HCT116 (cell line): ENCODE measurements around the gene SFTPB. TPM values are rescaled to one million over a fixed set of nuclear protein-coding genes. Genes with fewer than 3 reads are reported as not detected.
"Not testable (repeated sequence)": the region's sequence is repeated elsewhere in the genome, so short reads cannot be mapped to it uniquely, and the experiment has no call there.

ENCODE experiments used
- ATAC-seq: fragments of 200-7000 bp; cut with Tn5 transposase; 2 replicates; pipeline ENCODE4 v1.9.1; 2020; ENCODE audit warnings: mild to moderate bottlenecking, moderate library complexity
- BruUV-seq: library from RNA; stranded (reverse); fragments of 400-500 nt; replicated peaks from 2 replicates; lab custom pipeline; 2021; lab: Mats Ljungman, UMichigan
- CTCF ChIA-PET: fragments of 300-600 bp; sonication (Branson Sonifier 250); formaldehyde crosslinking; loops from one replicate; lab custom pipeline; 2021; ENCODE audit warnings: antibody characterized with exemption; lab: Charles Lee
- POLR2A ChIA-PET: fragments of 300-600, 350-600 bp; sonication (Branson Sonifier 250); formaldehyde crosslinking; loops from one replicate; lab custom pipeline; 2021; ENCODE audit warnings: antibody characterized with exemption; lab: Charles Lee
- RAD21 ChIA-PET, 2 experiments: fragments of 300-600 bp; sonication (Branson Sonifier 250); formaldehyde crosslinking; loops; one replicate each; lab custom pipeline; 2023; ENCODE audit warnings: low total read pairs in 2 of 2; ENCODE audit not compliant: uncharacterized antibody in 2 of 2, unreplicated experiment in 2 of 2, low non-redundant PET in 1 of 2; lab: Charles Lee
- DNase-seq: peaks from one replicate; pipeline ENCODE4 v3.0.0-alpha.2; 2010; ENCODE audit warnings: low read depth, low spot score
- H2AFZ ChIP-seq: fragments of 200-600 bp; shearing (Covaris generic), sonication (generic); 2 replicates; pipeline ENCODE4 v1.6.1; 2017; ENCODE audit warnings: low read depth, mixed run types, mixed read lengths, antibody characterized with exemption, low read length; ENCODE audit not compliant: poor library complexity, severe bottlenecking
- H3K27ac ChIP-seq: 2 replicates; pipeline ENCODE4 v1.5.1; 2012; ENCODE audit warnings: low read depth, low read length
- H3K27me3 ChIP-seq: fragments of 200-600 bp; sonication (generic); 2 replicates; pipeline ENCODE4 v1.6.1; 2016; ENCODE audit warnings: mixed run types, low read length, mixed read lengths; ENCODE audit not compliant: insufficient read depth
- H3K36me3 ChIP-seq, 2 experiments: fragments of 200-500 bp in 1 of 2; fragments of 200-600 bp in 1 of 2; sonication (Bioruptor generic) in 1 of 2; sonication (generic) in 1 of 2; 2 replicates each; pipeline versions ENCODE4 v1.5.1 to v1.6.1; 2014 to 2016; ENCODE audit warnings: low read length in 2 of 2, inconsistent platforms in 1 of 2, mixed read lengths in 1 of 2, mixed run types in 1 of 2; ENCODE audit not compliant: insufficient read depth in 2 of 2, control insufficient read depth in 1 of 2
- H3K4me1 ChIP-seq, 2 experiments: fragments of 200-600 bp in 1 of 2; sonication (generic) in 1 of 2; 2 replicates each; pipeline versions ENCODE4 v1.5.1 to v1.6.1; 2012 to 2017; ENCODE audit warnings: low read length in 2 of 2, inconsistent platforms in 1 of 2, mild to moderate bottlenecking in 1 of 2, mixed read lengths in 1 of 2, mixed run types in 1 of 2, moderate library complexity in 1 of 2; ENCODE audit not compliant: insufficient read depth in 2 of 2, control insufficient read depth in 1 of 2
- H3K4me2 ChIP-seq: fragments of 200-600 bp; sonication (generic); 2 replicates; pipeline ENCODE4 v1.6.1; 2017; ENCODE audit warnings: mixed run types, low read length, mixed read lengths
- H3K4me3 ChIP-seq, 2 experiments: fragments of 200-600 bp in 1 of 2; sonication (generic) in 1 of 2; replicated peaks in 1 of 2; 2 replicates each; pipeline ENCODE4 v1.5.1; 2011 to 2016; ENCODE audit warnings: low read length in 2 of 2, control low read depth in 1 of 2, low read depth in 1 of 2, mild to moderate bottlenecking in 1 of 2, mixed read lengths in 1 of 2, mixed run types in 1 of 2
- H3K79me2 ChIP-seq: fragments of 200-600 bp; sonication (generic); 2 replicates; pipeline ENCODE4 v1.6.1; 2017; ENCODE audit warnings: mild to moderate bottlenecking, mixed run types, low read length, moderate library complexity, mixed read lengths; ENCODE audit not compliant: insufficient read depth
- H3K9ac ChIP-seq: fragments of 200-600 bp; sonication (generic); 2 replicates; pipeline ENCODE4 v1.6.1; 2016; ENCODE audit warnings: low read length, mixed read lengths
- H3K9me2 ChIP-seq: fragments of 200-600 bp; sonication (generic), shearing (Covaris generic); 2 replicates; pipeline ENCODE4 v1.6.1; 2017; ENCODE audit warnings: mixed run types, mild to moderate bottlenecking, moderate library complexity; ENCODE audit not compliant: insufficient read depth
- H3K9me3 ChIP-seq, 2 experiments: fragments of 200-500 bp in 1 of 2; fragments of 200-600 bp in 1 of 2; sonication (Bioruptor generic) in 1 of 2; sonication (generic) in 1 of 2; 2 replicates each; pipeline ENCODE4 v1.6.1; 2014 to 2017; ENCODE audit warnings: low read length in 2 of 2, mixed read lengths in 2 of 2, inconsistent platforms in 1 of 2, low read depth in 1 of 2, mild to moderate bottlenecking in 1 of 2, mixed run types in 1 of 2, moderate library complexity in 1 of 2; ENCODE audit not compliant: control insufficient read depth in 1 of 2, insufficient read depth in 1 of 2
- H4K20me1 ChIP-seq: fragments of 200-600 bp; sonication (generic), shearing (Covaris generic); 2 replicates; pipeline ENCODE4 v1.6.1; 2017; ENCODE audit warnings: mixed run types, mild to moderate bottlenecking, moderate library complexity; ENCODE audit not compliant: insufficient read depth
- ATF3 ChIP-seq: IDR thresholded peaks from 2 replicates; pipeline ENCODE4 v1.6.1; 2012
- CEBPB ChIP-seq: IDR thresholded peaks from 2 replicates; pipeline ENCODE4 v1.6.1; 2012; ENCODE audit warnings: low read depth
- EGR1 ChIP-seq: IDR thresholded peaks from 2 replicates; pipeline ENCODE4 v1.6.1; 2012; ENCODE audit warnings: low read depth
- JUND ChIP-seq: IDR thresholded peaks from 2 replicates; pipeline ENCODE4 v1.6.1; 2012
- ZBTB33 ChIP-seq: IDR thresholded peaks from 2 replicates; pipeline ENCODE4 v1.6.1; 2011; ENCODE audit warnings: mild to moderate bottlenecking, low read length, moderate library complexity; ENCODE audit not compliant: insufficient replicate concordance; ENCODE audit errors: extremely low read depth
- ZFX ChIP-seq: fragments of 450-650 bp; IDR thresholded peaks from 2 replicates; pipeline ENCODE4 v1.6.1; 2017
- intact Hi-C: fragments of 100-400 bp; cut with micrococcal nuclease; formaldehyde crosslinking; loops from 2 replicates; pipeline ENCODE4 v1.10.0; 2022
- total RNA-seq: library from RNA; stranded (reverse); gene quantifications from one replicate; pipeline ENCODE4 v1.2.1, GENCODE V29; 2021; ENCODE audit not compliant: unreplicated experiment
- TF ChIP-seq, protein P1 (sequence below): IDR thresholded peaks from 2 replicates; pipeline ENCODE4 v1.6.1; 2012; ENCODE audit warnings: low read depth

The SFTPB gene
- total RNA-seq, 1 experiment from 2014 or later: 13.3 TPM

DNA sequence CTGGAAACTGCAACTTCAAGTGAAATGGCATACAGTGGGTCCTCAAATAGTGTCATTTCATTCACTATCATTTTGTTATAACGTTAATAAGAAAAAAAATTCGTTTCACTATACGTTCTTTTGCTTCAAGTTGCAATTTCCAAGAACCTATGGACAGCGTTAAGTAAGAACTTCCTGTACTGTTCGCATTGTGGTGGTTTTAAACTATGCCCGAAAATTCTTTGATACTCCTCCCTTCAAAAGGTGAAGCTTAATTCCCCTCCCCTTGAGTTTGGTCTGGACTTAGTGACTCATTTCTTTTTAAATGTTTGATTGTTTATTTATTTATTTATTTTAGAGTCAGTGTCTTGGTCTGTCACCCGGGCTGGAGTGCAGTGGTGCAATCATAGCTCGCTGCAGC is 46.8 kb upstream of the SFTPB start:
- Histone ChIP-seq H3K9me2 (no peaks in the 10 kb centered on the region), H3K79me2 (no peaks in the 10 kb centered on the region), H4K20me1 (no peaks in the 10 kb centered on the region), H2AFZ (no peak overlapping the region), H3K9me3 (no peaks in the 10 kb centered on the region), H3K27ac (no peak overlapping the region), H3K4me3 (no peak overlapping the region), H3K9ac (no peak overlapping the region), H3K4me2 (no peak overlapping the region), H3K36me3 (no peaks in the 10 kb centered on the region), H3K27me3 (no peaks in the 10 kb centered on the region), H3K4me1 (no peaks in the 10 kb centered on the region)
- BruUV-seq: no TSS peak
- ChIA-PET POLR2A (no interaction called here), CTCF (interaction anchor here (1.4 kb wide), 1 partner anchor 14 kb away, joined by 3 read pairs; no protein-coding TSS in a partner anchor), RAD21 (no interaction called here)
- no peak for DNase-seq
- no peak for ATAC-seq
- TF ChIP-seq, protein P1, sequence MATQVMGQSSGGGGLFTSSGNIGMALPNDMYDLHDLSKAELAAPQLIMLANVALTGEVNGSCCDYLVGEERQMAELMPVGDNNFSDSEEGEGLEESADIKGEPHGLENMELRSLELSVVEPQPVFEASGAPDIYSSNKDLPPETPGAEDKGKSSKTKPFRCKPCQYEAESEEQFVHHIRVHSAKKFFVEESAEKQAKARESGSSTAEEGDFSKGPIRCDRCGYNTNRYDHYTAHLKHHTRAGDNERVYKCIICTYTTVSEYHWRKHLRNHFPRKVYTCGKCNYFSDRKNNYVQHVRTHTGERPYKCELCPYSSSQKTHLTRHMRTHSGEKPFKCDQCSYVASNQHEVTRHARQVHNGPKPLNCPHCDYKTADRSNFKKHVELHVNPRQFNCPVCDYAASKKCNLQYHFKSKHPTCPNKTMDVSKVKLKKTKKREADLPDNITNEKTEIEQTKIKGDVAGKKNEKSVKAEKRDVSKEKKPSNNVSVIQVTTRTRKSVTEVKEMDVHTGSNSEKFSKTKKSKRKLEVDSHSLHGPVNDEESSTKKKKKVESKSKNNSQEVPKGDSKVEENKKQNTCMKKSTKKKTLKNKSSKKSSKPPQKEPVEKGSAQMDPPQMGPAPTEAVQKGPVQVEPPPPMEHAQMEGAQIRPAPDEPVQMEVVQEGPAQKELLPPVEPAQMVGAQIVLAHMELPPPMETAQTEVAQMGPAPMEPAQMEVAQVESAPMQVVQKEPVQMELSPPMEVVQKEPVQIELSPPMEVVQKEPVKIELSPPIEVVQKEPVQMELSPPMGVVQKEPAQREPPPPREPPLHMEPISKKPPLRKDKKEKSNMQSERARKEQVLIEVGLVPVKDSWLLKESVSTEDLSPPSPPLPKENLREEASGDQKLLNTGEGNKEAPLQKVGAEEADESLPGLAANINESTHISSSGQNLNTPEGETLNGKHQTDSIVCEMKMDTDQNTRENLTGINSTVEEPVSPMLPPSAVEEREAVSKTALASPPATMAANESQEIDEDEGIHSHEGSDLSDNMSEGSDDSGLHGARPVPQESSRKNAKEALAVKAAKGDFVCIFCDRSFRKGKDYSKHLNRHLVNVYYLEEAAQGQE: no peak
- TF ChIP-seq ZBTB33 (no peak), ATF3 (no peak), JUND (no peak), EGR1 (no peak), CEBPB (no peak), ZFX (no peak)
- intact Hi-C loops: no loop called here

DNA sequence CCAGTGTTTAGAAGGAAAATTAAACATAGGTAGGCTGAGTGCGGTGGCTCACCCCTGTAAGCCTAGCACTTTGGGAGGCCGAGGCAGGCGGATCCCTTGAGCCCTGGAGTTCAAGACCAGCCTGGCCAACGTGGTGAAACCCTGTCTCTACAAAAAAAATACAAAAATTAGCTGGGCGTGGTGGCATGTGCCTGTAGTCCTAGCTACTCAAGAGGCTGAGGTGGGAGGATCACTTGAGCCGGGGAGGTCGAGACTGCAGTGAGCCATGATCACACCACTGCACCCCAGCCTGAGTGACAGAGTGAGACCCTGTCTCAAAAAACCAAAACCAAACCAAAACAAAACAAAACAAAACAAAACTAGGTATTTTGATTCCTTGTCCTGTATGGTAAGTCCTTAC is 46.4 kb upstream of the SFTPB start:
- H2AFZ ChIP-seq, RAD21 ChIA-PET, H3K4me1 ChIP-seq, H3K4me2 ChIP-seq, BruUV-seq, intact Hi-C loops, H3K9me2 ChIP-seq, POLR2A ChIA-PET, H3K79me2 ChIP-seq, H3K36me3 ChIP-seq, H3K27me3 ChIP-seq, ATAC-seq, H3K9ac ChIP-seq, H3K9me3 ChIP-seq, H4K20me1 ChIP-seq, DNase-seq, H3K4me3 ChIP-seq, H3K27ac ChIP-seq: not testable (repeated sequence)
- CTCF ChIA-PET: interaction anchor here (1.4 kb wide), 1 partner anchor 14 kb away, joined by 3 read pairs; no protein-coding TSS in a partner anchor
